NCI-H2196 treated with DMSO at 0.1 percent for 48 hours (cell line): ENCODE results near the gene ARTN.

Experiments
- DNase-seq: peaks from one replicate; lab custom pipeline; 2025; ENCODE audit not compliant: unreplicated experiment; lab: John Stamatoyannopoulos, UW

ARTN gene

GRCh38 chr1:43947061-43947873 lies 13.7 kb downstream of the ARTN start:
- no peak for DNase-seq

DNA sequence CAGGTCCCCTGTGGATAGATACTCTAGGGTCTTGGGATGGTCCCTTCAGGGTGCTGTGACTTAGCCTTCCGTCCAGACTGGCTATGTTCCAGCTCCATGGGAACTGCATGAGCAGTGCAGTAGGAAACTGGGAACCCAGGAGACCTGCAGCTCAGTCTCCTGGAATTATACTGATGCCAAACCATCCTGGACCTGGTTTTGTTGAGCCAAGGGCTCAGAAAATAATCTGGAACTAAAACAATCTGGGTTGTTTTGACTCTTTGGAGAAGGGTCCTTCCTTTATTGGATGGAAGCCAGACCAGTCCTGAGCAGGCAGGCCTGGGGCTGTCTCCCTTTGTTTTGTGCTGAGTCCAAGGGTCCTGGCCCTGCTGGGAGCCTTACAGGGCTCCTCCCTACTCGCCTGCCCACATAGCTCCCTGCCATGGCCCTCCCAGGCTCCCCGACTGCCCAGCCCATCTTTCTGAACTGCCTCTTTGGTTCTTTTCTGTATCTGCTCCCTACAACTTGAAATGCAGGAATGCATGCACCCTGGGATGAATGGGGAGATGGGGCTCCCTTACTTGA lies 14.4 kb downstream of the ARTN start:
- DNase-seq, result no peak

DNA sequence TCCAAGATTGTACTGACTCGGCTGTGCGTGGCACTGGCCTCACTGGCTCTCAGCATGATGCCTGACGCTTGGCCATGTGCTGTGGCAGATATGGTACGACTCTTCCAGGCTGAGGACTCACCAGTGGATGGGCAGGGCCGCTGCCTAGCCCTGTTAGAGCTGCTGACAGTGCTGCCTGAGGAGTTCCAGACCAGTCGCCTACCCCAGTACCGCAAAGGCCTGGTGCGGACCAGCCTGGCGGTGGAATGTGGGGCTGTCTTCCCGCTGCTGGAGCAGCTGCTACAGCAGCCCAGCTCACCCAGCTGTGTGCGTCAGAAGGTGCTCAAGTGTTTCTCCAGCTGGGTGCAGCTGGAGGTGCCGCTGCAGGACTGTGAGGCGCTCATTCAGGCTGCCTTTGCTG lies 16.1 kb downstream of the ARTN start:
- DNase-seq, result no peak

DNA sequence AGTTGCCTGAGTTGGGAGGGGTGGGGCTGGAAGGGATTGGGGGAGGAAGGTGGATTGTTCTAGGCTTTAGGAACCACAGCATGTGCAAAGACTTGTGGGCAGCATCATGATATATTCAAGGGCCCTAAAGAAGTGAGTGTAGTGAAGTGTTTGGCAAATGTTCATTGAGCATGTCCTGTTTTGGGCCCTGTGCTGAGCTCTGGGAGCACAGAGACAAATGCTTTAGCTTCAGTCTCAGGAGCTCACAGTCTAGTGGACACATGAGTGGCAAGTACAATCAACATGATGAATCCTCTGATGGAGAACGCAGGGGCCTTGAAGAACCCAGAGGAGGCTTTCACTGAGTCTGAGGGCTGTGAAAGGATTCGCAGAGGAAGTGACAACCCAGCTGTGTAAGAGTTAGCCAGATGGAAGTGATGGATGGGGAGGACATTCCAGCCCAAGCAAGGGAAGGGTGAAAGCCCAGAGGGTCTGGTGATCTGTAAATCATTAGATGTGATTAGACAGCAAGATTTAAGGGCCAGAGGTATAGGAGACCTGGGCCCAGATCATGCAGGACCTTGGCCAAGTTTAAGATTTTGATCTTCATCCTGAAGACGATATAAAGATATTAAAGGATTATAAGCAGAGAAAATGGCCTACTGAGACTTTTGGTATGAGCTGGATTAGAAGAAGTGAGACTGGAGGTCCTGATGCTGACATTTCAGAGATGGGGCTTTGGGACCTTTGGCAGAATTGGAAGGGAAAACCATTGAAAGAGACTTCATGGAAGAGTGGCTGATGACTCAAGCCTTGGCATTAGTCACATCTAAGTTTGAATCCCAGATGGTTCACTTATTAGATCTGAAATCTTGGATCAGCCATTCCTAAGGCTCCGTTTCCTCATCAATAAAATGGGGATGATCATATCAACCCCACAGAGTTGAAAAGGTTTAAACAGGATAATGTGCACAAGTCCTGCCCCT lies 17.7 kb downstream of the ARTN start:
- no peak for DNase-seq

DNA sequence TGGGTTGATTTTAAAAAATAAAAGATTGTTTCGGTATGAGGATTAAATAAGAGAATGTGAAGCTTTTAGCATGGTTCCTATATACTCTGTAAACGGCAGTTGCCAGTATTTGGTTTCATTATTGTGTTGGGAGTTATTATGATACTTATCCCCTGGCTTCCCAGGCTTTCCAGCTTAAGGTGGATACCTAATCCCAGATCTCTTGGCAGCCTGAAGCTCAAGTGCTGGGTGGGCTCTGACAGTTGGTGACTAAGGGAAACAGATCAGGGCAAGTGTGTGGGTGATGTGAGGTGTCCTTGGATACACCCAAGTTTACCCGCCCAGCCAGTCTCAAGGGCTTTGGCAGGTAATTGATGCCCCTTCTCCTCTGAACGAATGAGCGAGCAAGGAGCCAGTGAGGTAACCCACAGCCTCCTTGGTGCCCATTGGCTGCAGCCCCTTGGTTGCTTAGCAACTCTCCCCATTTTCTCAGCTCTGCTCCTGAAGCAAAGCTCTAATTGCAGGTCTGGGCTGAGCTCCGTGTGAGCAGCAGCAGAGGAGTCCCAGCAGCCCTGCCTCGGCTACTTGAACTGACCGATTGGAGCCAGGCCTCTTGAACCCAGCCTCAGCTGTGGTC lies 19.2 kb downstream of the ARTN start:
- peak; percentile 77 for DNase-seq

- DNase-seq, result no peak
Measured at GRCh38 chr1:43953361-43953760, 19.8 kb downstream of the ARTN start.

- DNase-seq, result no peak
Measured at GRCh38 chr1:43954036-43954435, 20.4 kb downstream of the ARTN start.

DNA sequence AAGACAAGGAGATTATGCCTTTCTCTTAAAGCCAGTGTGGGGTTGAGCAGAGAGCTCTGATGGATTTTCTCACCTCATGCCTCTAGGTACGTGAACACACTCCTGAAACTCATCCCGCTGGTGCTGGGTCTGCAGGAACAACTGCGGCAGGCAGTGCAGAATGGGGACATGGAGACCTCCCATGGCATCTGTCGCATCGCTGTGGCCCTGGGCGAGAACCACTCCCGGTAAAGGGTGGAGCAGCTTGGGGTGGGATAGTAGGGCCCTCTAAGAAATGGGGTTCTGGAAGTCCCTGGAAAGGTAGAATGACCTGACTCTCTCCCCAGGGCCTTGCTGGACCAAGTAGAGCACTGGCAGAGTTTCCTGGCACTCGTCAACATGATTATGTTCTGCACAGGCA lies 22.6 kb downstream of the ARTN start:
- DNase-seq, result no peak

DNA sequence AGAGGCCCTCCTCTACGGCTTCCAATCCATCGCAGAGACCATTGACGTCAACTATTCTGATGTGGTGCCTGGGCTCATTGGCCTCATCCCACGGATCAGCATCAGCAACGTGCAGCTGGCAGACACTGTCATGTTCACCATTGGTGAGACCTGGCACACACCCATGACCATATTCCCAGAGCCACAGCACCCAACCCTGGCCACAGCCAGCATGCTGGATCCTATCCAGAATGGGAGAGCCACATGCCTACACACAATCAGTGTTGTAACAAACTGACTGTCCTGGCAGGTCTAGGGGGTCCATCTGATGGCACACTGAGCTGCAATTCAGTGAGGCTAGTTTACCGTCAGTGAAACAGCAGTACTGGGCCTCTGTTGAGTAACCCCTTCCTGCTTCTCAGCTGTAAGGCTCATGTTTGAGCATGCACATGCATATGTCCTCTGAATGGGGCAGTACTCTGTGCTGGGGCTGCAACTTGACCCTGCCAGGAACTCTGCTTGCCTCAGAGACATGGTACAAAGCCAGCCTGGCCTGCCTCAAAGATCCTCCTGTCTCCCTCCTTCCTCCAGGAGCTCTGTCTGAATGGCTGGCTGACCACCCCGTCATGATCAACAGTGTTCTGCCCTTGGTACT lies 23.9 kb downstream of the ARTN start:
- no peak for DNase-seq

- DNase-seq, result no peak
Measured at GRCh38 chr1:43958351-43959255, 25.0 kb downstream of the ARTN start.

DNA sequence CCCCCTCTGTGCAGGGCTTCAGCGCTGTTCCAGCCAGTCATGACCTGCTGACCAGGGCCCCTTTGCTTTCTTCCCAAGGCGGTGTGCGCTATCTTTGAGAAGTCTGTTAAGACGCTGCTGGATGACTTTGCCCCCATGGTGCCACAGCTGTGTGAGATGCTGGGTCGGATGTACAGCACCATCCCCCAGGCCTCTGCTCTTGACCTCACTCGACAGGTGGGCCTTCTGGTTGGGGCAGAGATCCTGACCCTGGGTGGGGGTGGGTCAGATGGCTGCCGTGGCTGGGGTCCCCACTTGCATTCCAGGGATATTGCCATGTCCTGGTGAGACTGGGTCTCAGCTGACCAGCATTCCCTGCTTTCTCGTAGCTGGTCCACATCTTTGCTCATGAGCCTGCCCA lies 27.2 kb downstream of the ARTN start:
- no peak for DNase-seq

GRCh38 chr1:43961692-43962091 lies 28.1 kb downstream of the ARTN start:
- DNase-seq, result no peak

- no peak for DNase-seq
Measured at GRCh38 chr1:43962324-43962723, 28.7 kb downstream of the ARTN start.

DNA sequence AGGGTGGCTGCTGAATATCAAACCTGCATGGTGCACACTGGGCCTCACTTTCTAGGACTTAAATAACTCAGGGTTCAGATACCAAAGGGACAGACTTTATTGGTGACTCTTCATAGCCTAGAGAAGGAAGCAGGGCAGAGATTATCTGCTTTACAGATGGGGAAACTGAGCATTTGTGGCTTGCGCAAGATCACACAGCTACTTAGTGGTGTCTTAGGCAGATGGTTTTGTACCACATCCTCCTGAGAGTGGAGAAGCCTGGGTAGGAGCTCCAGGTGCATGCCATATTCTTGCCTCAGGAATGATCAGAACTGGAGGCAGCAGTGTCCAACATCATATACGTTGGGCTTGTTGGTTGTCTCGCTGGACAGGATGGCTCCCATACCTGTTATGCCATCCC lies 29.4 kb downstream of the ARTN start:
- DNase-seq, result no peak

DNA sequence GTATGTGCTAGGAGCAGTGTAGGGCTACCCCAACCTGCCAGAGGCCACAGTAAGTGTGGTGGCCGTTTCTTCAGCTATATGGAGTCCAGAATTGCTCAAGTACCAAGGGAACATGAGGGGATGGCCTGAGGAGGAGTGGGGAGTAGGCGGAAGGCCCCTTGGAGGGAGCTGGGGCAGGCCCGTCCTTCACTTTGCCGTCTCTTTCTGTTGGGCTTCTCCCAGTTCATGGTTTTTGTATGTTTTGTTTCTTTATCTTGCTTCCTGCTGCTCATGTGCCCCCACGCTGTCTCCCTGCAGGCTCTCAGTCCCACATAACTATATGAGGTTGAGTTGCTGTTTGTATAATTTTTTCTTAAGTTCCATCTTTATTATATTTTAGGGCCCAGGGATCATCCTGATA lies 30.3 kb downstream of the ARTN start:
- no peak for DNase-seq

DNA sequence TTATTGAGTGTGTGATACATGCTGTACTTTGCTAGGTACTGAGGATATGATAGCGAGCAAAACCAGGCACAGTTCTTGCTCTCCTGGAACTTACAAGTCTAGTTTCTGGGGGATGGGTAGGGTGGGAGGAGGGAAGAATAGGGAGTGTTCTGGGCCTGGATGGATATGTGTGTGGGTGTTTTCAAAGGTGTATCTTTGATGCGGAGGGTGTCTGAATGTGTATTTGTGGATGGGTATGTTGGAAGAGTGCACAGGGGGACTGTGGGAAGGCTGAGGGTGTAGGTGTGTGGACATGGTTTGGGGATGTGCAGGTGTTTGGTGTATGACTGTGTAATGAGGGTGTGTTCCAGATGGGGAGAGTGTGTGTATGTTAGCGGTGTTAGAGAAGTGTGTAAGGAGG lies 31.7 kb downstream of the ARTN start:
- DNase-seq, result no peak

DNA sequence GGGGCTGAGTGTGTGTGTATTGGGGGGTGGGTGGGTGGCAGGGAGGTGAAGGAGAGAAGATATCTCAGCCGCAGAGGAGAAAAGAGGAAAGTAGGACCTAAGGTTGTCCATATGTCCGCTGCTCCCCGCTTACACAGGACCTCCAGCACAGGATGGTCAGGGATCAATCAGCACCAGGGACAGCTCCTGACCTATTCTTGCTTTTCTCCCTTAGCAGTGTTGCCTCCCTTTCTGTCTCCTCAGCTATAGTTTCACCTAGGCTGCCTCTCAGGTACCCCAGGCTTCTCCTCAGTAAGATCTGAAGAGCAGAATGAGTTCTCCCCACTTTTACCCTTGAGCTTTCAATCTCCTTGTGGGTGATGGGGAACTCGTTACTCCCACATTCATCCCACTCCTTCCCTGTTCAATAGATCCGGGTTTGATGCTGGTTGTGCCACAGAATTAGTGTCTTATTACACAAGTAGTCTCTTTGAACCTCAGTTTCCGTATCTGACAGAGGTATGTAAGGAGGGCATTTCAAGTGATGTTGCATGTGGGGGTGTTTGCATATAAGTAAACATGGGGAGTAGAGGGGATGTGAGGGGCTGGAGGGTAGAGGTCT lies 34.8 kb downstream of the ARTN start:
- no peak for DNase-seq

DNA sequence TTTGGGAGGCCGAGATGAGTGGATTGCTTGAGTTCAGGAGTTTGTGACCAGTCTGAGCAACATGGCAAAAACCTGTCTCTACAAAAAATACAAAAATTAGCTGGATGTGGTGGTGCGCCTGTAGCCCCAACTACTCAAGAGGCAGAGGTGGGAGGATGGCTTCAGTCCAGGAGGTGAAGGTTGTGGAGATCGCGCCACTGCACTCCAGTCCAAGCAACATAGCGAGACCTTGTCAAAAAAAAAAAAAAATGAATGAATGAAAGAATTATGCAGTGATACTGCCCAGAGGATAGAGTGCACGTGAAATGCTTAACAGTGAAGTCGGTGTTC lies 35.8 kb downstream of the ARTN start:
- no peak for DNase-seq

DNA sequence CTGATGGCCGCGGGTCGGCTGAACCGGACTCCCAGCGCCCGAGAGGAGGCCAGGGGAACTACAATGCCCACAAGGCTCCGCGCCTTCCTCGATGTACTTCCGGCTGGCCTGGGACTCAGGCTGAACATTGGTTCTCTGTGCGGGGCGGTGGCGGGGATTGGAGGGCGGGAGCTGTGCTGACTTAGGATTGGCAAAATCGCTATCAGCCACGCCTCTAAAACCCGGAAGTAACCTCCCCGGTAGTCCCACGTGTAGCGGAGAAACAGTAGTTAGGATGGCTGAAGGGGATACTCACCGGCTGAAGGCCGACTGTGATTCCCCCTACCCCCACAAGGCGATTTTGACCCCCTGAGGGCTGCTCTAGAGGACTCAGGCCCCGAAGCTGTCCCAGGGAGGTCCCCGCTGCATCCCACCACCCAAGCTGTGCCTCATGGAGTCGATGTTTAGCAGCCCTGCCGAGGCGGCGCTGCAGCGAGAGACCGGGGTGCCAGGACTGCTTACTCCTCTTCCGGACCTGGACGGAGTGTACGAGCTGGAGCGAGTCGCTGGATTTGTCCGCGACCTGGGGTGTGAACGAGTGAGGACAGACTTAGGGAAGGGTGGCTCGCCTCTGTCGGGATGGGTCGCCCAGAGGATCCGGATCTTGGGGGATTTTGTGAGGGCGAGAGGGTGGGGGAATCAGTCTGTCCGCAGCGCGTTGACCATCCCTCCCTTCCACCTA lies 36.3 kb downstream of the ARTN start, which contains the start of gene DPH2:
Gene DPH2 (plus strand): TSS at position 265 of the 721 bp plus-strand sequence. CDS start 166 bp downstream, at position 431.
- peak; percentile 93 for DNase-seq
